Sigmoid colon (tissue), 7 donors: ENCODE data around the gene USP12. TPM values are rescaled to one million over a fixed set of nuclear protein-coding genes. Genes with fewer than 3 reads are reported as not detected.

Experiments used
- DNase-seq: peaks from one replicate; pipeline ENCODE4 v3.0.0-alpha.2; 2019
- H3K27ac ChIP-seq, 4 donors: fragments of 200-600 bp; sonication (generic); one replicate each; pipeline ENCODE4 v1.5.1; 2016 to 2019; ENCODE audit warnings: mild to moderate bottlenecking in 1 of 4
- H3K27me3 ChIP-seq, 3 donors: fragments of 200-600 bp; sonication (generic); one replicate each; pipeline ENCODE4 v1.5.1; 2019; ENCODE audit warnings: mild to moderate bottlenecking in 1 of 3
- H3K36me3 ChIP-seq, 4 donors: fragments of 200-600 bp; sonication (generic); one replicate each; pipeline ENCODE4 v1.5.1; 2016 to 2019
- H3K4me1 ChIP-seq, 4 donors: fragments of 200-600 bp; sonication (generic); one replicate each; pipeline ENCODE4 v1.5.1; 2017 to 2019
- H3K4me3 ChIP-seq, 4 donors: fragments of 200-600 bp; sonication (generic); one replicate each; pipeline ENCODE4 v1.5.1; 2017 to 2019; ENCODE audit warnings: mild to moderate bottlenecking in 2 of 4, moderate library complexity in 1 of 4
- H3K9me3 ChIP-seq, 4 donors: fragments of 200-600 bp in 3 of 4; sonication (generic) in 3 of 4; one replicate each; pipeline versions ENCODE4 v1.5.1 to v1.6.1; 2013 to 2019
- EP300 ChIP-seq, 4 donors: sonication (generic); formaldehyde crosslinking; IDR thresholded peaks; one replicate each; pipeline ENCODE4 v1.6.1; 2017; ENCODE audit warnings: antibody characterized with exemption in 4 of 4
- POLR2A ChIP-seq, 2 donors: fragments of 450-650 bp; IDR thresholded peaks; one replicate each; pipeline ENCODE4 v1.6.1; 2016; ENCODE audit warnings: antibody characterized with exemption in 2 of 2, mild to moderate bottlenecking in 2 of 2, moderate library complexity in 2 of 2
- POLR2AphosphoS5 ChIP-seq, 4 donors: sonication (generic); formaldehyde crosslinking; IDR thresholded peaks; one replicate each; pipeline ENCODE4 v1.6.1; 2017; ENCODE audit warnings: antibody characterized with exemption in 4 of 4
- WGBS, 2 donors: extraction: QIAGEN DNeasy Blood & Tissue Kit; methylation state at CpG; one replicate each; pipeline ENCODE4 v1.1.7; 2013; 5-methylcytosine and 5-hydroxymethylcytosine counted together
- intact Hi-C: fragments of 100-400 bp; cut with DNase I; formaldehyde crosslinking; loops from one replicate; pipeline ENCODE4 v1.15.1; 2023
- polyA plus RNA-seq, 3 donors: library from polyadenylated mRNA; stranded (reverse); fragments of 200-250 nt; gene quantifications; one replicate each; pipeline ENCODE4 v1.2.3, GENCODE V29; 2013
- total RNA-seq, 4 donors: library from RNA; depleted of rRNA; stranded (reverse); fragments of >200 nt; gene quantifications; one replicate each; pipeline ENCODE4 v1.1.0, GENCODE V29; 2016
- TF ChIP-seq, protein P1 (sequence below), 4 experiments: fragments of 450-650 bp in 3 of 4; fragments of 200-600 bp in 1 of 4; IDR thresholded peaks; one replicate each; pipeline ENCODE4 v1.5.1; 2016 to 2019; ENCODE audit warnings: antibody characterized with exemption in 4 of 4, mild to moderate bottlenecking in 3 of 4, moderate library complexity in 2 of 4
- donor health status: healthy with polysubstance abuse.
- donor health status: Bipolar disorder and iron deficiency.
- donor health status: healthy.

USP12 gene
- total and polyA plus RNA-seq, 7 donors: 20.3 to 91.3 (median 69.5) TPM

DNA sequence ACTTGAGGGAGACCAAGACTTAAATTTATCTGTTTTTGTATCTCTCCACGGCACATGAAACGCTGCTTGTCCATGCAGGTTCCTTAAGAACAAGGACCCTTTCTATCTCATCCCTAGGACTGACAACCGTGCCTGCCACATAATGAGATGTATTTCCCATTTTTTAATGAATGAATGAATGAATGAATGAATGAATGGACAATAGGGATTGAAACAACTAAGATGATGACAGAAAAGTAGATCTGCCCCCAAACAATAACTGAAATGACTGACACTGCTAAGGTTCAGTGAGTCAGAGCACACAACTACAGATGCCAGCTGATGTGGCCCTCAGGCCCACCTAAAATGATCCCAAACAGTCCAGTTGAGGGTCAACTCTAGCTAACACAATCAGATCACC lies 69.8 kb downstream of the USP12 start:
- no peak for DNase-seq
- 98% methylated on average over 3 of the region's 3 CpGs for WGBS, 2 donors
- H3K27ac ChIP-seq: no peak overlapping the region
- no peaks in the 10 kb centered on the region for H3K27me3 ChIP-seq
- H3K9me3 ChIP-seq: no peaks in the 10 kb centered on the region
- H3K4me1 ChIP-seq: peaks cover 0 to 6% (median 0%) of the 10 kb centered on the region in 4 donors
- H3K4me3 ChIP-seq: no peak overlapping the region
- TF ChIP-seq EP300 (IDR thresholded peaks at IDR 0.05) (no peak), POLR2A (IDR thresholded peaks at IDR 0.05) (no peak), POLR2AphosphoS5 (IDR thresholded peaks at IDR 0.05) (no peak)
- TF ChIP-seq, protein P1, sequence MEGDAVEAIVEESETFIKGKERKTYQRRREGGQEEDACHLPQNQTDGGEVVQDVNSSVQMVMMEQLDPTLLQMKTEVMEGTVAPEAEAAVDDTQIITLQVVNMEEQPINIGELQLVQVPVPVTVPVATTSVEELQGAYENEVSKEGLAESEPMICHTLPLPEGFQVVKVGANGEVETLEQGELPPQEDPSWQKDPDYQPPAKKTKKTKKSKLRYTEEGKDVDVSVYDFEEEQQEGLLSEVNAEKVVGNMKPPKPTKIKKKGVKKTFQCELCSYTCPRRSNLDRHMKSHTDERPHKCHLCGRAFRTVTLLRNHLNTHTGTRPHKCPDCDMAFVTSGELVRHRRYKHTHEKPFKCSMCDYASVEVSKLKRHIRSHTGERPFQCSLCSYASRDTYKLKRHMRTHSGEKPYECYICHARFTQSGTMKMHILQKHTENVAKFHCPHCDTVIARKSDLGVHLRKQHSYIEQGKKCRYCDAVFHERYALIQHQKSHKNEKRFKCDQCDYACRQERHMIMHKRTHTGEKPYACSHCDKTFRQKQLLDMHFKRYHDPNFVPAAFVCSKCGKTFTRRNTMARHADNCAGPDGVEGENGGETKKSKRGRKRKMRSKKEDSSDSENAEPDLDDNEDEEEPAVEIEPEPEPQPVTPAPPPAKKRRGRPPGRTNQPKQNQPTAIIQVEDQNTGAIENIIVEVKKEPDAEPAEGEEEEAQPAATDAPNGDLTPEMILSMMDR (IDR thresholded peaks at IDR 0.05): no peak
- peaks cover 0 to 45% (median 0%) of the 10 kb centered on the region in 4 donors for H3K36me3 ChIP-seq
- intact Hi-C loops: no loop called here

DNA sequence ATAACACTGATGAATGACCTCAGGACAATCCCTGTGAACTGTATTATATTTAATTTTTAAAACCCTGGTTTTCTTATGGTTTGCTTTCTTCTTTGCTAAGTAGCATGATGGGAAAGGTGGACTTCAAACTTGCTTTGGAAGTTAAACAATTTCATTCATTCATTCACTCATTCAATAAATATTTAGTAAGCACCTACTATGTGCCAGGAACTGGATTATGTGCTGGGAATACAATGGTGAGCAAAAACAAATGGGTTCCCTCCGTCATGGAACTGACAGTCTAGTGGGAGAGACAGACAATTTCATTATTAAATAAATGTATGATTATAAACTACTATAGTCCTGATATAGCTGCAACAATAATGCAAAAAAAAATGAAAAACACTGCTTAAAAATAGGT lies 70.3 kb downstream of the USP12 start:
- Histone ChIP-seq H3K9me3 (no peaks in the 10 kb centered on the region), H3K27ac (no peak overlapping the region), H3K27me3 (no peaks in the 10 kb centered on the region), H3K4me3 (no peak overlapping the region), H3K36me3 (peaks cover 0 to 45% (median 0%) of the 10 kb centered on the region in 4 donors), H3K4me1 (peaks cover 0 to 6% (median 1%) of the 10 kb centered on the region in 4 donors)
- no peak for TF ChIP-seq POLR2AphosphoS5 (IDR thresholded peaks at IDR 0.05)
- no peak for TF ChIP-seq POLR2A (IDR thresholded peaks at IDR 0.05)
- no peak for TF ChIP-seq EP300 (IDR thresholded peaks at IDR 0.05)
- TF ChIP-seq, protein P1 (IDR thresholded peaks at IDR 0.05): no peak
- intact Hi-C loops: no loop called here
- no peak for DNase-seq
- WGBS, 2 donors: 97% methylated on average over 1 of the region's 1 CpG

DNA sequence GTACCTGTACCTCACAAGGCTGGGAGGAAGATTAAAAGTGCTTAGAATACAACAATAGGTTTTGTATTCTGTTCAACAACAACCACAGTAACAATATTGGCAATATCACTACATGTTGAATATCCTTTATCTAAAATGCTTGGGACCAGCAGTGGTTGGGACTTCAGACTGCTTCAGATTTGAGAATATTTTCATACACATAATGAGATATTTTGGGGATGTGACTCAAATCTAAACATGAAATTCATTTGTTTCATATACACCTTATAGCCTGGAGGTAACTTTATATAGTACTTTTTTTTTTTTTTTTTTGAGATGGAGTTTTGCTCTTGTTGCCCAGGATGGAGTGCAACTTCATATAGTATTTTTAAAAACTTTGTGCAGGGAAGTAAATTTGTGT lies 73.9 kb downstream of the USP12 start:
- H3K36me3 ChIP-seq: peaks cover 0 to 59% (median 3%) of the 10 kb centered on the region in 4 donors
- no peak for TF ChIP-seq POLR2A (IDR thresholded peaks at IDR 0.05)
- TF ChIP-seq, protein P1 (IDR thresholded peaks at IDR 0.05): no peak
- TF ChIP-seq EP300 (IDR thresholded peaks at IDR 0.05): no peak
- TF ChIP-seq POLR2AphosphoS5 (IDR thresholded peaks at IDR 0.05): no peak
- no peak for DNase-seq
- peaks cover 0 to 6% (median 2%) of the 10 kb centered on the region in 4 donors for H3K4me1 ChIP-seq
- no peaks in the 10 kb centered on the region for H3K9me3 ChIP-seq
- intact Hi-C loops: loop anchor here (10.0 kb wide), 1 partner anchor 57 kb away; no protein-coding TSS in a partner anchor
- H3K27me3 ChIP-seq: no peaks in the 10 kb centered on the region
- no peak overlapping the region for H3K4me3 ChIP-seq
- no peak overlapping the region for H3K27ac ChIP-seq

DNA sequence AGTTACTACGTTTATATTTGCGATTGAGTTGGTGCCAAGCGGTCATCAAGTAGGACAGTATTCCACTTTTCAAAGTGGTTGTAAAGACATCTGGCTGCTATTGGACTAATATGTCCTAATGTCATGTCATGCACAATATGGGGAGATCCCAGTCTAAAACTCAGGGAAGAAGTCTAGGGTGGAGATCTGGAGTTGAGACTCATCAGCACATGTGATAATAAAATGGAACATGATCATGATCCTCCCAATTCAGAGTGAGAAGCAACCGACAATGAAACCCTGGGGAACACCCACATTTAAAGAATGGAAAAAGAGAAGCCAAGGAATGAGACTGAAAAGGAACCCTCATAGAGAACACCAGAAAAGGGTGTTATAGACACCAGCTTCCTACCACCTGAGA lies 80.2 kb downstream of the USP12 start:
- Histone ChIP-seq H3K4me1 (peaks cover 0 to 31% (median 6%) of the 10 kb centered on the region in 4 donors), H3K9me3 (no peaks in the 10 kb centered on the region), H3K4me3 (no peak overlapping the region), H3K36me3 (peaks cover 0 to 40% (median 6%) of the 10 kb centered on the region in 4 donors), H3K27me3 (no peaks in the 10 kb centered on the region), H3K27ac (no peak overlapping the region)
- intact Hi-C loops: loop anchor here (10.0 kb wide), 1 partner anchor 63 kb away; no protein-coding TSS in a partner anchor
- WGBS, 2 donors: 93 to 98% methylated on average over 4 of the region's 4 CpGs
- TF ChIP-seq POLR2AphosphoS5 (IDR thresholded peaks at IDR 0.05) (no peak), EP300 (IDR thresholded peaks at IDR 0.05) (no peak), POLR2A (IDR thresholded peaks at IDR 0.05) (no peak)
- TF ChIP-seq, protein P1 (IDR thresholded peaks at IDR 0.05): no peak
- DNase-seq: no peak

DNA sequence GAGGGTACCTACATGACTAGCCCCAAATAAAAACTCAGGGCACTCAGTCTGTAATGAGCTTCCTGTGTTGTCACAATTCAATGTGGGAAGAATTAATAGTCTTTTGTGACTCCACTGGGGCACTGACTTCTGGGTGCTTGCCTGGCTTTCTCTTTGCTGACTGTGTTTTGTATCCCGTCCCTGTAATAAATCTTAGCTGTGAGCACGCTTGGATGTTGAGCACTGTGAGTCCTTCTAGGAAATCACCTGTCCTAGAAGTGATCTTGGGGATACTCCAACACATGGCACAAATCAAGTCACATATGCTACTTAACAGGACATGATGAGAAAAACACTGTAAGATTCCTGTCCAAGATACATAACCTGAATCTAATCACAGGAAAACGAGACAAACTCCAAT lies 83.0 kb downstream of the USP12 start:
- H3K4me3 ChIP-seq: no peak overlapping the region
- peaks cover 0 to 27% (median 3%) of the 10 kb centered on the region in 4 donors for H3K36me3 ChIP-seq
- no peaks in the 10 kb centered on the region for H3K9me3 ChIP-seq
- no peaks in the 10 kb centered on the region for H3K27me3 ChIP-seq
- TF ChIP-seq POLR2AphosphoS5 (IDR thresholded peaks at IDR 0.05) (no peak), EP300 (IDR thresholded peaks at IDR 0.05) (no peak), POLR2A (IDR thresholded peaks at IDR 0.05) (no peak)
- TF ChIP-seq, protein P1 (IDR thresholded peaks at IDR 0.05): no peak
- DNase-seq: no peak
- WGBS, 2 donors: 84 to 91% methylated on average over 3 of the region's 3 CpGs
- H3K4me1 ChIP-seq: peaks cover 0 to 27% (median 6%) of the 10 kb centered on the region in 4 donors
- peak overlapping the region in 3 of 4 donors; percentile 9 to 50 (median 46) for H3K27ac ChIP-seq
- intact Hi-C loops: no loop called here
